Measurements from ENCODE around the gene DNM1.

DNA sequence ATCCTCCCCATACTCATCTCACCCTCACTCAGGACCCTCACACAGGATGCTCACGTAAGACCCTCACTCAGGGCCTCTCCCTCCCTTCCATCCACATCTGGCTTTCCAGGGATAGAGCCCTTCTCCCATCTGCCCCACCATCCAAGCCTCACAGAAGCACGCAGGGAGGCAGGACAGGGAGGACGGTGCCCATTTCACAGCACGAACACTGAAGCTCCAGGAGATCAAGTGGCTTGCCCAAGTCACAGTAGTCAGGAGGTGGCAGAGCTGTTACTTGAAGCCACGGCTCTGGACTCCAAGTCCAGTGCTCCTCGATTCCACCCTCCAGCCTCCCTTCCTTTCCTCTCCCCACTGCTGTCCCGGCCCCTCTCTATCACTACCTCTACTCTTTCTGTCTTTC, 21.7 kb downstream of the DNM1 start:
- TF ChIP-seq, protein P1, sequence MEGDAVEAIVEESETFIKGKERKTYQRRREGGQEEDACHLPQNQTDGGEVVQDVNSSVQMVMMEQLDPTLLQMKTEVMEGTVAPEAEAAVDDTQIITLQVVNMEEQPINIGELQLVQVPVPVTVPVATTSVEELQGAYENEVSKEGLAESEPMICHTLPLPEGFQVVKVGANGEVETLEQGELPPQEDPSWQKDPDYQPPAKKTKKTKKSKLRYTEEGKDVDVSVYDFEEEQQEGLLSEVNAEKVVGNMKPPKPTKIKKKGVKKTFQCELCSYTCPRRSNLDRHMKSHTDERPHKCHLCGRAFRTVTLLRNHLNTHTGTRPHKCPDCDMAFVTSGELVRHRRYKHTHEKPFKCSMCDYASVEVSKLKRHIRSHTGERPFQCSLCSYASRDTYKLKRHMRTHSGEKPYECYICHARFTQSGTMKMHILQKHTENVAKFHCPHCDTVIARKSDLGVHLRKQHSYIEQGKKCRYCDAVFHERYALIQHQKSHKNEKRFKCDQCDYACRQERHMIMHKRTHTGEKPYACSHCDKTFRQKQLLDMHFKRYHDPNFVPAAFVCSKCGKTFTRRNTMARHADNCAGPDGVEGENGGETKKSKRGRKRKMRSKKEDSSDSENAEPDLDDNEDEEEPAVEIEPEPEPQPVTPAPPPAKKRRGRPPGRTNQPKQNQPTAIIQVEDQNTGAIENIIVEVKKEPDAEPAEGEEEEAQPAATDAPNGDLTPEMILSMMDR (IDR thresholded peaks at IDR 0.05; ENCODE audit: borderline replicate concordance, extremely low read depth, low read length, poor library complexity, severe bottlenecking): no peak
- TF ChIP-seq EZH2 (IDR thresholded peaks at IDR 0.05; ENCODE audit: borderline replicate concordance, low read depth, low read length, severe bottlenecking): no peak

Data from DND-41 (cell line).